Ectodermal cell (in vitro differentiated cells): ENCODE measurements around the gene F7.
"Not testable (repeated sequence)": the region's sequence is repeated elsewhere in the genome, so short reads cannot be mapped to it uniquely, and the experiment has no call there.

Experiments used
- H3K27ac ChIP-seq: 2 replicates; pipeline ENCODE4 v1.7.0; 2013; ENCODE audit warnings: mild to moderate bottlenecking, low read depth, low read length; ENCODE audit not compliant: insufficient read depth, poor library complexity, severe bottlenecking
- H3K27me3 ChIP-seq: 2 replicates; pipeline ENCODE4 v1.7.0; 2013; ENCODE audit warnings: mild to moderate bottlenecking, low read length; ENCODE audit not compliant: insufficient read depth, control insufficient read depth, poor library complexity, severe bottlenecking
- H3K36me3 ChIP-seq: one replicate; pipeline ENCODE4 v1.7.0; 2013; ENCODE audit warnings: low read length; ENCODE audit not compliant: control insufficient read depth, insufficient read depth
- H3K4me1 ChIP-seq: one replicate; pipeline ENCODE4 v1.7.0; 2013; ENCODE audit warnings: low read length; ENCODE audit not compliant: control insufficient read depth, insufficient read depth
- H3K4me3 ChIP-seq: 2 replicates; pipeline ENCODE4 v1.7.0; 2013; ENCODE audit warnings: low read depth, low read length, control low read depth; ENCODE audit not compliant: insufficient read depth
- H3K9me3 ChIP-seq: 2 replicates; pipeline ENCODE4 v1.7.0; 2013; ENCODE audit warnings: mild to moderate bottlenecking, low read length, moderate library complexity; ENCODE audit not compliant: control insufficient read depth
- WGBS, 2 experiments: methylation state at CpG; one replicate each; pipeline ENCODE4 v1.1.7; 2013; ENCODE audit warnings: missing lambda C conversion rate in 2 of 2; 5-methylcytosine and 5-hydroxymethylcytosine counted together

F7 gene

GRCh38 chr13:113073942-113074341, 31.6 kb upstream of the F7 start:
- no peaks in the 10 kb centered on the region for H3K36me3 ChIP-seq
- no peaks in the 10 kb centered on the region for H3K9me3 ChIP-seq
- no peak overlapping the region for H3K4me3 ChIP-seq
- H3K27me3 ChIP-seq, result no peaks in the 10 kb centered on the region
- no peaks in the 10 kb centered on the region for H3K4me1 ChIP-seq
- WGBS, 2 experiments, result 94% methylated on average over 11 of the region's 11 CpGs
- H3K27ac ChIP-seq, result no peak overlapping the region

- no peaks in the 10 kb centered on the region for H3K9me3 ChIP-seq
- H3K4me3 ChIP-seq, result no peak overlapping the region
- H3K27me3 ChIP-seq, result no peaks in the 10 kb centered on the region
- no peak overlapping the region for H3K27ac ChIP-seq
- H3K36me3 ChIP-seq, result no peaks in the 10 kb centered on the region
- WGBS, 2 experiments, result 95% methylated on average over 18 of the region's 18 CpGs
- no peaks in the 10 kb centered on the region for H3K4me1 ChIP-seq
Observed at GRCh38 chr13:113074401-113074800, 31.2 kb upstream of the F7 start.

- 96 to 97% methylated on average over 22 of the region's 22 CpGs for WGBS, 2 experiments
- Histone ChIP-seq H3K9me3 (no peaks in the 10 kb centered on the region), H3K4me1 (no peaks in the 10 kb centered on the region), H3K36me3 (no peaks in the 10 kb centered on the region), H3K27ac (no peak overlapping the region), H3K4me3 (no peak overlapping the region), H3K27me3 (no peaks in the 10 kb centered on the region)
Observed at GRCh38 chr13:113074876-113075275, 30.7 kb upstream of the F7 start.

- no peaks in the 10 kb centered on the region for H3K9me3 ChIP-seq
- WGBS, 2 experiments, result 96% methylated on average over 17 of the region's 17 CpGs
- no peak overlapping the region for H3K4me3 ChIP-seq
Observed at GRCh38 chr13:113075711-113076110, 29.9 kb upstream of the F7 start.

GRCh38 chr13:113076681-113077401, 28.8 kb upstream of the F7 start:
- Histone ChIP-seq H3K27ac (no peak overlapping the region), H3K36me3 (no peaks in the 10 kb centered on the region), H3K4me1 (no peaks in the 10 kb centered on the region), H3K9me3 (no peaks in the 10 kb centered on the region), H3K27me3 (no peaks in the 10 kb centered on the region), H3K4me3 (no peak overlapping the region)
- 96% methylated on average over 39 of the region's 39 CpGs for WGBS, 2 experiments

More at GRCh38 chr13:113075711-113076110, 29.9 kb upstream of the F7 start:
- Histone ChIP-seq H3K4me1 (no peaks in the 10 kb centered on the region), H3K27me3 (no peaks in the 10 kb centered on the region), H3K27ac (no peak overlapping the region), H3K36me3 (no peaks in the 10 kb centered on the region)

- Histone ChIP-seq H3K27ac (no peak overlapping the region), H3K4me1 (no peaks in the 10 kb centered on the region), H3K9me3 (no peaks in the 10 kb centered on the region), H3K4me3 (no peak overlapping the region), H3K27me3 (no peaks in the 10 kb centered on the region), H3K36me3 (no peaks in the 10 kb centered on the region)
- 95 to 96% methylated on average over 20 of the region's 20 CpGs for WGBS, 2 experiments
Observed at GRCh38 chr13:113077566-113077952, 28.0 kb upstream of the F7 start.

GRCh38 chr13:113077953-113078901, 27.4 kb upstream of the F7 start:
- H3K27me3 ChIP-seq, result no peaks in the 10 kb centered on the region
- H3K27ac ChIP-seq, result no peak overlapping the region
- WGBS, 2 experiments, result 94 to 95% methylated on average over 42 of the region's 42 CpGs

GRCh38 chr13:113078902-113079780, 26.4 kb upstream of the F7 start:
- Histone ChIP-seq H3K27me3 (no peaks in the 10 kb centered on the region), H3K9me3 (no peaks in the 10 kb centered on the region), H3K36me3 (no peaks in the 10 kb centered on the region), H3K27ac (no peak overlapping the region), H3K4me1 (no peaks in the 10 kb centered on the region), H3K4me3 (no peak overlapping the region)
- WGBS, 2 experiments, result 91% methylated on average over 27 of the region's 27 CpGs

More at GRCh38 chr13:113077953-113078901, 27.4 kb upstream of the F7 start:
- Histone ChIP-seq H3K4me3 (no peak overlapping the region), H3K9me3 (no peaks in the 10 kb centered on the region), H3K4me1 (no peaks in the 10 kb centered on the region), H3K36me3 (no peaks in the 10 kb centered on the region)

GRCh38 chr13:113079781-113080080, 25.9 kb upstream of the F7 start:
- H3K36me3 ChIP-seq, H3K9me3 ChIP-seq, H3K27ac ChIP-seq, H3K27me3 ChIP-seq, H3K4me1 ChIP-seq, H3K4me3 ChIP-seq: not testable (repeated sequence)
- 73 to 75% methylated on average over 6 of the region's 9 CpGs for WGBS, 2 experiments
